HG03139 (cell line): ENCODE results near the gene ZNF281.
"Not testable (repeated sequence)": the region's sequence is repeated elsewhere in the genome, so short reads cannot be mapped to it uniquely, and the experiment has no call there.

Experiments
- ATAC-seq: cut with Tn5 transposase; IDR thresholded peaks from one replicate; pipeline ENCODE4 v1.9.1; 2021; ENCODE audit not compliant: unreplicated experiment

Gene ZNF281

GRCh38 chr1:200429221-200429751 is 19.4 kb upstream of the ZNF281 start:
- ATAC-seq = no peak

GRCh38 chr1:200428482-200429205 is 18.8 kb upstream of the ZNF281 start:
- no peak for ATAC-seq

- no peak for ATAC-seq
Observed at GRCh38 chr1:200427744-200428143, 17.9 kb upstream of the ZNF281 start.

- ATAC-seq = no peak
Observed at GRCh38 chr1:200426196-200426595, 16.4 kb upstream of the ZNF281 start.

GRCh38 chr1:200423235-200423634 is 13.4 kb upstream of the ZNF281 start:
- no peak for ATAC-seq

- ATAC-seq = no peak
Observed at GRCh38 chr1:200422211-200422610, 12.4 kb upstream of the ZNF281 start.

GRCh38 chr1:200415789-200416593 is 6.2 kb upstream of the ZNF281 start:
- ATAC-seq = peak; percentile 75

- no peak for ATAC-seq
Observed at GRCh38 chr1:200415227-200415626, 5.4 kb upstream of the ZNF281 start.

GRCh38 chr1:200414657-200415056 is 4.8 kb upstream of the ZNF281 start:
- no peak for ATAC-seq

GRCh38 chr1:200413766-200414165 is 3.9 kb upstream of the ZNF281 start:
- not testable (repeated sequence) for ATAC-seq

- no peak for ATAC-seq
Observed at GRCh38 chr1:200411406-200412257, 1.8 kb upstream of the ZNF281 start.

- peak; percentile 8 for ATAC-seq
Observed at GRCh38 chr1:200410566-200410878, 686 bp upstream of the ZNF281 start.

GRCh38 chr1:200409203-200409760 is 554 bp downstream of the ZNF281 start:
- peak; percentile 17 for ATAC-seq

- ATAC-seq = no peak
Observed at GRCh38 chr1:200406161-200406797, 3.6 kb downstream of the ZNF281 start.

- no peak for ATAC-seq
Observed at GRCh38 chr1:200405264-200405663, 4.6 kb downstream of the ZNF281 start.

- no peak for ATAC-seq
Observed at GRCh38 chr1:200401708-200402107, 8.1 kb downstream of the ZNF281 start.

GRCh38 chr1:200401263-200401662 is 8.6 kb downstream of the ZNF281 start:
- ATAC-seq = no peak

- no peak for ATAC-seq
Observed at GRCh38 chr1:200400556-200400955, 9.3 kb downstream of the ZNF281 start.

- ATAC-seq = no peak
Observed at GRCh38 chr1:200399860-200400259, 10.0 kb downstream of the ZNF281 start.

- no peak for ATAC-seq
Observed at GRCh38 chr1:200398373-200398772, 11.5 kb downstream of the ZNF281 start.
